ENCODE data around the gene TTC28. TPM values are rescaled to one million over a fixed set of nuclear protein-coding genes. Genes with fewer than 3 reads are reported as not detected.

Gene TTC28
- total RNA-seq, 2 experiments from 2014 or later: 1.2 to 3.6 TPM

GRCh38 chr22:28043266-28043665, 636.4 kb downstream of the TTC28 start:
- ATAC-seq (no peak), DNase-seq (no peak)
- Mint-ChIP-seq H3K4me1 (no peaks in the 10 kb centered on the region), H3K4me3 (no peak overlapping the region), H3K9me3 (ENCODE audit: low read depth) (no peaks in the 10 kb centered on the region), H3K27me3 (peaks cover 5% of the 10 kb centered on the region), H3K36me3 (no peaks in the 10 kb centered on the region), H3K27ac (no peak overlapping the region)
- CTCF ChIA-PET: no interaction called here

DNA sequence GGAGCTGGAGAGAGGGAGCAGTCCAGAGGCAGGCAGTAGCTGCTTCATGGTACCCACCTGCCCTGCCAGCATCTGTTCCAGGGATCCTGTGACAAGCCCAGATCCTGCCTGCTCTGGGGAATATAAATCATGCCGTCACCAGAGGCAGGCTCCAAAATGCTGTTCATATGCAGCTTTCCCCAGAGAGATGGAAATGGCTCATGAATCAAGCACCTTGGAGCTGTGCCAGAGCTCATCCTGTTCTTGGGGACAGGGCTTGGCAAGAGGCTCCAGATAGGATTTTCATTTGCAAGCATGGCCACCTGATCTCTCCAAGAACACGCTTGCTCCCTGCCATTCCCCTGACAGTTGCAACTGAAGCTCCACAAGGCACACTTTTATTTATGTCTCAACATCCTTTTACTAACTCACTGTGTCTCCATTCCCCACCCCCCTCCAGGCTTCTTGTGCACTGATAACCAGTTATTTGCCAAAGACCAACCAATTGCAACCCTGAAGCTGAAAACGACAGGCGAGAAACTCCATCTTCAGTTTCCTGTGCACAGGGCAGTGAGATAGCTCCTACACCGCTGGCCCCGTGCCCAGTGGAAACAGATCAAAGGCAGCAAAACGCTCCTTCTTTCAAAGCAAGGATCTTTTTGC, 644.8 kb downstream of the TTC28 start:
- no peak overlapping the region for H3K27ac Mint-ChIP-seq
- CTCF ChIA-PET: no interaction called here
- DNase-seq: no peak
- H3K4me3 Mint-ChIP-seq: no peak overlapping the region
- H3K4me1 Mint-ChIP-seq: no peaks in the 10 kb centered on the region
- H3K36me3 Mint-ChIP-seq: no peaks in the 10 kb centered on the region
- peaks cover 18% of the 10 kb centered on the region for H3K27me3 Mint-ChIP-seq
- no peaks in the 10 kb centered on the region for H3K9me3 Mint-ChIP-seq (ENCODE audit: low read depth)
- no peak for ATAC-seq

- Mint-ChIP-seq H3K4me3 (no peak overlapping the region), H3K27ac (no peak overlapping the region), H3K36me3 (no peaks in the 10 kb centered on the region), H3K27me3 (peaks cover 18% of the 10 kb centered on the region), H3K4me1 (no peaks in the 10 kb centered on the region), H3K9me3 (ENCODE audit: low read depth) (no peaks in the 10 kb centered on the region)
- DNase-seq: no peak
- no peak for ATAC-seq
- CTCF ChIA-PET: no interaction called here
Measured at GRCh38 chr22:28034145-28034759, 645.4 kb downstream of the TTC28 start.

- H3K4me3 Mint-ChIP-seq: no peak overlapping the region
- no peak for ATAC-seq
- H3K9me3 Mint-ChIP-seq (ENCODE audit: low read depth): no peaks in the 10 kb centered on the region
- H3K27ac Mint-ChIP-seq: no peak overlapping the region
- no peaks in the 10 kb centered on the region for H3K36me3 Mint-ChIP-seq
- no peak for DNase-seq
- CTCF ChIA-PET: no interaction called here
- no peaks in the 10 kb centered on the region for H3K4me1 Mint-ChIP-seq
- H3K27me3 Mint-ChIP-seq: peaks cover 18% of the 10 kb centered on the region
Measured at GRCh38 chr22:28032861-28033260, 646.8 kb downstream of the TTC28 start.

DNA sequence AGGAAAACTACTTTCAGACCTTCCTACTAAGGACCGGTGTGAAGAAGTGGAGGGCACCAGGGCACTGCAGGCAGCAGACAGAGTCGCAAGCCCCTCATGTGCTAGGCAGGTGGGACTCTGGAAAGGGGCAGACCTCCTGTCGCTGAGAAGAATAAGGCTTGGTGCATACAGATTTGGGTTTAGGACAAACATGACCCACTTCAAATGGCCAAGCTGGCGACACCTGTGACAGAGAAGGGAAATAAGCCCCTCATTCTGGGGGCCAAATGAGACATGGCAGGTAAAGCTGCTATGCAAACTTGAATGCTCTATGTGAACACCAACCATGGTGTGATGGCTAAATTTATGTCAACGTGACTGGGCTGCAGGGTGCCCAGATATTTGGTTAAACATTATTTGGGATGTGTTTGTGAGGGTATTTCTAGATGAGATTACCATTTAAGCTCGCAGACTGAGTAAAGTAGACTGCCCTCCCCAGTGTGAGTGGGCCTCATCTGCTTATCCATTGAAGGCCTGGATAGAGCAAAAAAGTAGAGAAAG, 648.2 kb downstream of the TTC28 start:
- ATAC-seq (no peak), DNase-seq (peak; percentile 23)
- no peak overlapping the region for H3K27ac Mint-ChIP-seq
- H3K36me3 Mint-ChIP-seq: no peaks in the 10 kb centered on the region
- no peaks in the 10 kb centered on the region for H3K4me1 Mint-ChIP-seq
- CTCF ChIA-PET: no interaction called here
- H3K9me3 Mint-ChIP-seq (ENCODE audit: low read depth): no peaks in the 10 kb centered on the region
- H3K27me3 Mint-ChIP-seq: peaks cover 18% of the 10 kb centered on the region
- H3K4me3 Mint-ChIP-seq: no peak overlapping the region

DNA sequence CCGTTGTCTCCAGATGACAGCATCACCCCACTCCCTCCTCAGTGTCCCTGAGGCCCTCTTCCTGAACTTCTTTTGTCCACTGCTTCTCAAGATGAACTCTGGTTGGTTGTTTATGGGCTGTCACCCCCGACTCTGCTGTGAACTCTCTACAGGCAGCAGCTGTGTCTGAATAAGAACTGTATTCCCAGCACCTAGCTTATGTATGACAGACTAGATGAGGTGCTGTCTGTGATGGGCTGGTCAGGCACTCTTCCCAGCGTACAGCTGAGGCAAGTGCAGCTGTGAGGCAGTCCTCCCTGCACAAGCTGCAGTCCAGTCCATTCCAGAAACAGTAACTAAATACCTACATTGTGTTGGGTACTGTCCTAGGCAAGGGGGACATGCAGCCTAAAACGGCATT, 649.2 kb downstream of the TTC28 start:
- DNase-seq: peak; percentile 23
- H3K9me3 Mint-ChIP-seq (ENCODE audit: low read depth): no peaks in the 10 kb centered on the region
- CTCF ChIA-PET: no interaction called here
- H3K4me3 Mint-ChIP-seq: no peak overlapping the region
- no peak overlapping the region for H3K27ac Mint-ChIP-seq
- H3K27me3 Mint-ChIP-seq: peaks cover 10% of the 10 kb centered on the region
- no peak for ATAC-seq
- no peaks in the 10 kb centered on the region for H3K36me3 Mint-ChIP-seq
- no peaks in the 10 kb centered on the region for H3K4me1 Mint-ChIP-seq

DNA sequence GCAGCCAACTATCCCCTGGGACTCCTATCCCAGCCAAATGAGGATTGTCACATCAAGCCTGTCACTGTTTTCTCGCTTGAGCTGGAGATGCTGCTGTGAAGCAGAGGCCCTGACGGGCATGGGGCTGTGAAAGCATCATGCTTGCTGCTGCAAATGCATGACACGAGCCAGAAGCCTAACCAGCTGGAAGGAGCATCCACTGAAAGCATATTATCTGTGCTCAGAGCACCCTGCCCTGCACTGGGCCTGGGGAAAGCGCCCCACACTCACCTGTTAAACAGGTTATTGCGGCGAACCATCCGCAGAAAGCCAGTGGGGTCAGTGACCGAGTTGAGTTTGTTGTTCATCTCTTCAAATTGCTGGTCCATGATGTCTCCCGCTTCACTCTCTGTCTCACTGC, 649.7 kb downstream of the TTC28 start:
- Mint-ChIP-seq H3K36me3 (no peaks in the 10 kb centered on the region), H3K27me3 (peaks cover 8% of the 10 kb centered on the region), H3K4me3 (no peak overlapping the region), H3K4me1 (no peaks in the 10 kb centered on the region), H3K9me3 (ENCODE audit: low read depth) (no peaks in the 10 kb centered on the region), H3K27ac (no peak overlapping the region)
- CTCF ChIA-PET: no interaction called here
- peak; percentile 16 for DNase-seq
- ATAC-seq: no peak

DNA sequence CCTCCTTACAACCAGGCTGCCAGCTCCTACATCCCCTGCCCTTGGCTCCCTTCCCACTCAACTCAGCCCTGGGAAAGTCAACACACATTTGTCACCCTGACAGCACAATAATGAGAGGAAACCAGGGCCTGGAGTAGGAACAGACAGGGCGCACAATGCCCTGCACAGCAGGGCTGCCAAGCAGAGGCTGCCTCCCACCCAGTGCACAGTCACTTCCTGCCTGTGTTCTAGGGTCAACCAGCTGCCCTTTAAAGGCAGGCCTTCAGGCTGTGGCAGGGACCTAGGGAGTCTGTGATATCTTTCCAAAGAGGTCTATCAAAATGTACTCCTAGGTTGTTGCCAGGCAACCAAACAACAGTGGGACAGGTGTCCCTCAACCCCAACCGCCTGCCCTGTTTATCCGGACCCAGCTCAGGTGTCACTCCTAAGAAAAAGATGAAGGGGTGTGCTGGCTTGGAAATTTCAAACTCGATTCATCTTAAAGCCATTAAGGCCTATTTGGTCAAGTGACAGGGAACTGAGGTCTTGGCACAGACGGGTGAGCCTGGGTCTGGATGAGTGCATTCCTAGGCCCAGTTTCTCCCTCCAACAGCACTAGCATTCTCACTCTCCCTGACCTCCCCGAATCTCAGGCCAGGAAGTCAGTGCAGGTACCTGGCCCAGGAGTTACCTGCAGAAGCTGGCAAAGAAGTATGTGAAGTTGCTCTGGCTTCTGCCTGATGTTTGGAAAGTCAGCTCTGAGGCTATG, 650.3 kb downstream of the TTC28 start:
- H3K36me3 Mint-ChIP-seq: no peaks in the 10 kb centered on the region
- CTCF ChIA-PET: interaction anchor here (0.8 to 1.9 kb wide), 2 partner anchors 9 to 21 kb away, joined by 3 to 9 read pairs; no protein-coding TSS in a partner anchor
- no peaks in the 10 kb centered on the region for H3K4me1 Mint-ChIP-seq
- H3K27me3 Mint-ChIP-seq: peaks cover 5% of the 10 kb centered on the region
- ATAC-seq: no peak
- DNase-seq: peak; percentile 38
- H3K27ac Mint-ChIP-seq: no peak overlapping the region
- no peak overlapping the region for H3K4me3 Mint-ChIP-seq
- no peaks in the 10 kb centered on the region for H3K9me3 Mint-ChIP-seq (ENCODE audit: low read depth)

DNA sequence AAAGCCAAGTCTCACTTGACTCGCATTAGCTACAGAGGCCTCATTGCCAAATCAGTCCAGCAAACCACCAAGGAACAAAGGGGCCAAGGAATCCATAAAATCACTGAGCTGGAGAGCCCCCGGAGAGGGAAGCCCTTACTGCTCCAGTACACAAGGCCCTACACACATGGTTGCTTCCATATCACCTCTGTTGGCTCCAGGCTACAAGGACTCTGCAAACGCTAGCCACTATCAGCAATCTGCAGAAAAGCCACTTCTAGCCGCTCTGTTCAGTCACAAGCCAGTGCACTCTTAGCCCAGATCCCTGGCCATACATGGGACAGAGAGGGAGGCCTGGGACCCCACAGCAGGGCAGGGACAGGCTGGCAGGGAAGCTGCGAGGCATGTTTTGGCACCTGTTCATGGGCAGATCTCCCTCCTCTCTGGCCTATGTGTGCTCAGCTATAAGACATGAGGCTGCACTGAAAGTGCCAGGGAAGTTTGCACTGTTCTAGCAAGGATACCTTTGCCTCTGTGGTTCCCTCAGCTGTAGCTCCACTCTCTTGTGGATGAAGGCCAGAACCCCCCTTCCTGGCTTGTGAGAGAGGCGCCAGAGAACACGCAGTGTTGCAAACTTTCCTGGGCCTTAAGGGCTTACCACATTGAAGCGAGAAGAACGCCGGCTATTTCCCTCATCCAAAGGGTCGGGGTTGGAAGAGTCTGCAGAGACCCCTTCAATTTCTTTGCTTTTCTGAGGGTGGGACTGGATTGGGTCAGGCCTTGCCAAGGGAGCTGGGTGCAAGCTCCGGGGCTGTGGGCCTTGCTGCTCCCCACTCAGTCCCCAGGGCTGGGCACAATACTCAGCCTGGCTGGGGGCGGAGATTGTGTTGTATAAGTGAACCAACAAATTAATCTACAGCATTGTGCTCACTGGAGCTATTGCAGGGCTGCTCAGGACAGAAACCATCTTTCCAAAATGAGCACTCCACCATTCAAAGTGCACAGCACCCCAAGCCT, 651.9 kb downstream of the TTC28 start:
- Mint-ChIP-seq H3K27ac (no peak overlapping the region), H3K4me1 (no peaks in the 10 kb centered on the region), H3K4me3 (no peak overlapping the region), H3K9me3 (ENCODE audit: low read depth) (no peaks in the 10 kb centered on the region), H3K36me3 (no peaks in the 10 kb centered on the region), H3K27me3 (no peaks in the 10 kb centered on the region)
- ATAC-seq: no peak
- CTCF ChIA-PET: interaction anchor here (1.1 to 1.9 kb wide), 2 partner anchors 7 to 9 kb away, joined by 3 to 9 read pairs; no protein-coding TSS in a partner anchor
- peak; percentile 29 for DNase-seq

- no peaks in the 10 kb centered on the region for H3K27me3 Mint-ChIP-seq
- CTCF ChIA-PET: no interaction called here
- DNase-seq: peak; percentile 25
- ATAC-seq: no peak
- no peaks in the 10 kb centered on the region for H3K36me3 Mint-ChIP-seq
- no peaks in the 10 kb centered on the region for H3K4me1 Mint-ChIP-seq
- no peaks in the 10 kb centered on the region for H3K9me3 Mint-ChIP-seq (ENCODE audit: low read depth)
- H3K4me3 Mint-ChIP-seq: no peak overlapping the region
- no peak overlapping the region for H3K27ac Mint-ChIP-seq
Measured at GRCh38 chr22:28025866-28026575, 653.6 kb downstream of the TTC28 start.

DNA sequence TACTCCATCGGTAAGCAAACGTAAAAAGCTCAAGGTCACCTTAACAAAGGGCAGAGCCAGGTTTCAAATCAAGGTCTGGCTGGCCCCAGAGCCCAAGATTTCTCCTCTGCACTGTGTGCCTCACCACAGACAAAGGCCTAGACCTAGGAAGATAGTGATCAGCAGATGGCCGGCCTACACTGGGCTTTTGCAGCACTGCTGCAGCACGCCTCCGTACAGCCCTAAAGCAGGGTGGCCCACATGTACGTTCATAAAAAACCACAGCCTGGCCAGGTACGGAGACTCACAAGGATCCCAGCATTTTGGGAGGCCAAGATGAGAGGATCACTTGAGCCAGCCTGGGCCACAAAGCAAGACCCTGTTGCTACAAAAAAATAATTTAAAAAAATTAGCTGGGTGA, 654.3 kb downstream of the TTC28 start:
- no peak overlapping the region for H3K4me3 Mint-ChIP-seq
- ATAC-seq (no peak), DNase-seq (peak; percentile 23)
- H3K4me1 Mint-ChIP-seq: no peaks in the 10 kb centered on the region
- no peaks in the 10 kb centered on the region for H3K9me3 Mint-ChIP-seq (ENCODE audit: low read depth)
- no peak overlapping the region for H3K27ac Mint-ChIP-seq
- CTCF ChIA-PET: no interaction called here
- H3K36me3 Mint-ChIP-seq: no peaks in the 10 kb centered on the region
- no peaks in the 10 kb centered on the region for H3K27me3 Mint-ChIP-seq

DNA sequence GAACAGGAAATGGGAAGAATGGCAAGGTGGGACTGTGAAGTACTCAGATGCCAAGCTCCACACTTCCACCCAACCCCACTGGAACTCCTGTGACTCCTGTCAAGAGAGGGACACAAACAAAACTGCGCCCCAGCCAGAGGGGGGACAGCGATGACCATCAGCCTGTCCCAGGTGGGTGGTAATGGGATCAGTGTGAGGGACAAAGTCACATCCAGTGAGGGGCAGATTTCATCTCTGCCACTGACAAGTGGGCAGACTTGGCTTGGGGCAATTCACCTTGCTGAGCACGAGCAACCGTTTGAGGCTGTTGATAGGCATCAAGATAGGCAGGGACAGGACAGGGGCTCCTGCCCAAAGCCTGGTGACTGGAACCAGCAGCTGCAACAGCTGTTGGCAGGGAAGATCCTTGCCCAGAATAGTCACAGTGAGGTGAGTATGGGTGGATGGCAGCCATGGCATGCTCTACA, 655.2 kb downstream of the TTC28 start:
- peaks cover 3% of the 10 kb centered on the region for H3K4me1 Mint-ChIP-seq
- H3K27ac Mint-ChIP-seq: no peak overlapping the region
- no peaks in the 10 kb centered on the region for H3K36me3 Mint-ChIP-seq
- no peaks in the 10 kb centered on the region for H3K9me3 Mint-ChIP-seq (ENCODE audit: low read depth)
- ATAC-seq: no peak
- CTCF ChIA-PET: no interaction called here
- no peak for DNase-seq
- no peak overlapping the region for H3K4me3 Mint-ChIP-seq
- H3K27me3 Mint-ChIP-seq: no peaks in the 10 kb centered on the region

Data from activated CD8-positive, alpha-beta memory T cell treated with anti-CD3 and anti-CD28 coated beads, Interleukin-2, amount 10 ng/mL, durations not matched to agents 7 days and 5 days (primary cell).